ENCODE measurements around the gene SCFD2.

Gene SCFD2

DNA sequence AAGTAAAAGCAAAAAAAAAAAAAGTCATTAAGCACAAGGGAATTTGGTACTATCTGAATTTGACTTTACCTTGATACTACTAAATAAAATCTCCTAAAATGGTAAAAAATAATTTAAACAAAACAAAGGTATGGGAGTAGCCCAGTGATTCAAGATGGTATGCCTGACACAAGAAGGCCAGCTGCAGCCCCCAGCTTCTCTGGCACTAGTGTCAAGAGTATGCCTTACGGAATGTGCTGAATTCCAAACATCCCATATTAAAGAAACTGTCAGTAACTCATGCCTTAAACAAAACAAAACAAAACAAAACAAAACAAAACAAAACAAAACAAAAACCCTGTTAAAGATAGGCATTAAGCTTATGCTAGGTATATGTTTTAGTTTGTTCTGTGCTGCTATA lies 422.9 kb downstream of the SCFD2 start:
- Histone ChIP-seq H3K36me3 (replicated peaks; ENCODE audit: low read depth, low read length) (no peaks in the 10 kb centered on the region), H3K9ac (ENCODE audit: low read length) (no peak overlapping the region), H3K9me3 (ENCODE audit: insufficient read depth, low read length) (no peaks in the 10 kb centered on the region), H3K27me3 (ENCODE audit: low read depth, low read length) (no peaks in the 10 kb centered on the region), H3K79me2 (ENCODE audit: low read length) (no peaks in the 10 kb centered on the region), H3K4me1 (ENCODE audit: low read length) (no peaks in the 10 kb centered on the region), H3K4me3 (ENCODE audit: low read length) (no peak overlapping the region), H3K27ac (ENCODE audit: low read length) (no peak overlapping the region), H3K4me2 (ENCODE audit: low read length) (no peak overlapping the region), H2AFZ (ENCODE audit: low read depth, low read length) (no peak overlapping the region), H4K20me1 (ENCODE audit: insufficient read depth, low read length) (no peaks in the 10 kb centered on the region)
- no peak for TF ChIP-seq EZH2phosphoT487 (IDR thresholded peaks at IDR 0.05; ENCODE audit: low read depth)
- TF ChIP-seq, protein P1, sequence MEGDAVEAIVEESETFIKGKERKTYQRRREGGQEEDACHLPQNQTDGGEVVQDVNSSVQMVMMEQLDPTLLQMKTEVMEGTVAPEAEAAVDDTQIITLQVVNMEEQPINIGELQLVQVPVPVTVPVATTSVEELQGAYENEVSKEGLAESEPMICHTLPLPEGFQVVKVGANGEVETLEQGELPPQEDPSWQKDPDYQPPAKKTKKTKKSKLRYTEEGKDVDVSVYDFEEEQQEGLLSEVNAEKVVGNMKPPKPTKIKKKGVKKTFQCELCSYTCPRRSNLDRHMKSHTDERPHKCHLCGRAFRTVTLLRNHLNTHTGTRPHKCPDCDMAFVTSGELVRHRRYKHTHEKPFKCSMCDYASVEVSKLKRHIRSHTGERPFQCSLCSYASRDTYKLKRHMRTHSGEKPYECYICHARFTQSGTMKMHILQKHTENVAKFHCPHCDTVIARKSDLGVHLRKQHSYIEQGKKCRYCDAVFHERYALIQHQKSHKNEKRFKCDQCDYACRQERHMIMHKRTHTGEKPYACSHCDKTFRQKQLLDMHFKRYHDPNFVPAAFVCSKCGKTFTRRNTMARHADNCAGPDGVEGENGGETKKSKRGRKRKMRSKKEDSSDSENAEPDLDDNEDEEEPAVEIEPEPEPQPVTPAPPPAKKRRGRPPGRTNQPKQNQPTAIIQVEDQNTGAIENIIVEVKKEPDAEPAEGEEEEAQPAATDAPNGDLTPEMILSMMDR (IDR thresholded peaks at IDR 0.05; ENCODE audit: low read depth, low read length) = no peak

DNA sequence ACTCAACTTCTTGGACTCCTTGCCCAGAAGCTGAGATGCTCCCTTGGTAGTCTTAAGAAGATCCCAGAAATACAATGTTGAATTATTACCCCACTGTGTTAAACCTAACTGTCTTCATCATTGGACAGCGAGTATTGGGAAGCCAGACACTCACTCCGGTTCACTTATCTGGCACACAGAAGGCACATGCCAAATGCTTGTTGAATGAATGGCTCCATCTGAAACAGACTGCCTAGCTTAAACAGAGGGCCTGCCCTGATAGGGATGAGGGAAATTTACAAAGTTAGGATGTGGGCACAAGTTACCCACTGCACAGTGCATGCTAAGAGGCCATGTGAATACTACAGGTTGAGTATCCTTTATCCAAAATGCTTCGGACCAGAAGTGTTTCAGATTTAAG lies 424.4 kb downstream of the SCFD2 start:
- Histone ChIP-seq H3K4me3 (ENCODE audit: low read length) (no peak overlapping the region), H3K9ac (ENCODE audit: low read length) (no peak overlapping the region), H4K20me1 (ENCODE audit: insufficient read depth, low read length) (no peaks in the 10 kb centered on the region), H3K27ac (ENCODE audit: low read length) (no peak overlapping the region), H3K36me3 (replicated peaks; ENCODE audit: low read depth, low read length) (no peaks in the 10 kb centered on the region), H3K4me2 (ENCODE audit: low read length) (no peak overlapping the region), H3K9me3 (ENCODE audit: insufficient read depth, low read length) (no peaks in the 10 kb centered on the region), H3K79me2 (ENCODE audit: low read length) (no peaks in the 10 kb centered on the region), H3K27me3 (ENCODE audit: low read depth, low read length) (no peaks in the 10 kb centered on the region), H2AFZ (ENCODE audit: low read depth, low read length) (no peak overlapping the region), H3K4me1 (ENCODE audit: low read length) (no peaks in the 10 kb centered on the region)
- TF ChIP-seq EZH2phosphoT487 (IDR thresholded peaks at IDR 0.05; ENCODE audit: low read depth) = no peak
- TF ChIP-seq, protein P1 (IDR thresholded peaks at IDR 0.05; ENCODE audit: low read depth, low read length) = no peak

GRCh38 chr4:52939739-52940138 lies 426.1 kb downstream of the SCFD2 start:
- TF ChIP-seq EZH2phosphoT487 (IDR thresholded peaks at IDR 0.05; ENCODE audit: low read depth) = no peak
- TF ChIP-seq, protein P1 (IDR thresholded peaks at IDR 0.05; ENCODE audit: low read depth, low read length) = no peak
- no peak overlapping the region for H3K4me3 ChIP-seq (ENCODE audit: low read length)
- no peaks in the 10 kb centered on the region for H3K9me3 ChIP-seq (ENCODE audit: insufficient read depth, low read length)
- no peaks in the 10 kb centered on the region for H3K27me3 ChIP-seq (ENCODE audit: low read depth, low read length)
- no peaks in the 10 kb centered on the region for H4K20me1 ChIP-seq (ENCODE audit: insufficient read depth, low read length)
- H3K79me2 ChIP-seq (ENCODE audit: low read length) = no peaks in the 10 kb centered on the region
- no peak overlapping the region for H3K9ac ChIP-seq (ENCODE audit: low read length)
- no peak overlapping the region for H3K4me2 ChIP-seq (ENCODE audit: low read length)
- no peaks in the 10 kb centered on the region for H3K36me3 ChIP-seq (replicated peaks; ENCODE audit: low read depth, low read length)
- H3K4me1 ChIP-seq (ENCODE audit: low read length) = no peaks in the 10 kb centered on the region
- no peak overlapping the region for H2AFZ ChIP-seq (ENCODE audit: low read depth, low read length)
- H3K27ac ChIP-seq (ENCODE audit: low read length) = no peak overlapping the region

DNA sequence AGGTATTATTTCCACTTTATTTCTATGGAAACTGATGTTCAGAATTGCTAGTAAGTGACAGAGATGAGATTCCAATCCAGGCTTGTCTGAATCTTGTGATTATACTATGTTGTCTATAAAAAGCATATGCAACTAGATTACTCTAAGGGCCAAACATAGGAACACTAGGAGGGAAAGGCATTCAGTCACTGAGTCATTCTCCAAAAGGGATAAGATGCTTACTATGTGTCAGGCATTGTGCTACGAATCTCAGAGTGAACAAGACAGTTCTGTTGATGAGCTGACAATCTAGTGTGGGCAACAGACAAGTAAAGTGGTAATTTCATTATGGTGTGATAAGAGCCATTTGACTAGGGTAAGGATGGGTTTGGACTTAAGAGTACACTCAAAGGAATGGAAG lies 426.5 kb downstream of the SCFD2 start:
- Histone ChIP-seq H3K9me3 (ENCODE audit: insufficient read depth, low read length) (no peaks in the 10 kb centered on the region), H3K36me3 (replicated peaks; ENCODE audit: low read depth, low read length) (no peaks in the 10 kb centered on the region), H3K27ac (ENCODE audit: low read length) (no peak overlapping the region), H4K20me1 (ENCODE audit: insufficient read depth, low read length) (no peaks in the 10 kb centered on the region), H3K27me3 (ENCODE audit: low read depth, low read length) (no peaks in the 10 kb centered on the region), H3K9ac (ENCODE audit: low read length) (no peak overlapping the region), H3K4me2 (ENCODE audit: low read length) (no peak overlapping the region), H3K79me2 (ENCODE audit: low read length) (no peaks in the 10 kb centered on the region), H3K4me1 (ENCODE audit: low read length) (no peaks in the 10 kb centered on the region), H2AFZ (ENCODE audit: low read depth, low read length) (no peak overlapping the region), H3K4me3 (ENCODE audit: low read length) (no peak overlapping the region)
- TF ChIP-seq, protein P1 (IDR thresholded peaks at IDR 0.05; ENCODE audit: low read depth, low read length) = no peak
- no peak for TF ChIP-seq EZH2phosphoT487 (IDR thresholded peaks at IDR 0.05; ENCODE audit: low read depth)
